ENCODE measurements around the gene DDX10.

Gene DDX10

DNA sequence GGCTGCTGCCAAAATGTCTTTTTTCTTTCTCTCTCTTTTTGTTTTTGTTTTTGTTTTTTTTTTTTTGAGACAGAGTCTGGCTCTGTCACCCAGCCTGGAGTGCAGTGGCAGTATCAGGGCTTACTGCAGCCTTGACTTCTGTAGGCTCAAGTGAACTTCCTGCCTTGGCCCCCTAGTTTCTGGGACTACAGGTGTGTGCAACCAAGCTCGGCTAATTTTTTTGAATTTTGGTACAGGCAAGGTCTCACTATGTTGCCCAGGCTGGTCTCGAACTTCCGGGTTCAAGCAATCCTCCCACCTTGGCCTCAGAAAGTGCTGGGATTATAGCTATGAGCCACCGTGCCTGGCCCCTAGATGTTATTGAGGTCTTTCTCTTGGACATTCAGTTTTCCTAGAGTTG, 2.2 kb upstream of the DDX10 start:
- no peak for DNase-seq

GRCh38 chr11:108663154-108663877, 1.6 kb upstream of the DDX10 start:
- DNase-seq, result no peak

DNA sequence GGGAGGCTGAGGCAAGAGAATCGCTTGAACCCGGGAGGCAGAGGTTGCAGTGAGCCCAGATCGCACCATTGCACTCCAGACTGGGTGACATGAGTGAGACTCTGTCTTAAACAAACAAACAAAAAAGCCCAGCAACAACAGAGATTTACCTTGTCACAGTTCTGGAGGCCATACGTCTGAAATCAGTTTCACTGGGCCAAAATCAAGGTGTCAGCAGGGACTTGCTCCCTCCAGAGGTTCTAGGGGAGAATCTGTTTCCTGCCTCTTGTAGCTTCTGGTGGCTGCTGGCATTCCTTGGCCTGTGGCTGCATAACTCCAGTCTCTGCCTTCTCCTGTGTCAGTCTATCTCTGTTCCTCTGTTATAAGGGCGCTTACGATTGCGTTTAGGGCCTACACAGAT, 1.5 kb downstream of the DDX10 start:
- DNase-seq, result no peak

DNA sequence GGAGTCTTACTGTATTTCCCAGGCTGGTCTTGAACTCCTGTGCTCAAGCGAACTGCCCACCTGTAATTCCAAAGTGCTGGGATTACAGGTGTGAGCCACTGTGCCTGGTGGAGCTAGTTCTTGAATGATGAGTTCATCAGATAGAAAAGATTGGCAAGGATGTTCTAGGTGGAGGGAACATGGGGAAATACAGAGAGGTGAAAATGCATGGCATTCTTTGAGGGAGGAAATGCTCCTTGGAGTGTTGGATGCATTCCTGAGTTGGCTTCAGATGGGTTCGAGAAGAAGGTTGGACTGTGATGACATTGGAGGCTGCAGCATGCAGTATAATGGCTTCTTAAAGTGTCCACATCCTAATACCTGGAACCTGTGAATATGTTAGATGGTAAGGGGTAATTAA, 4.4 kb downstream of the DDX10 start:
- DNase-seq, result no peak

GRCh38 chr11:108669711-108670110, 4.8 kb downstream of the DDX10 start:
- no peak for DNase-seq

- no peak for DNase-seq
Measured at GRCh38 chr11:108670451-108670850, 5.6 kb downstream of the DDX10 start.

DNA sequence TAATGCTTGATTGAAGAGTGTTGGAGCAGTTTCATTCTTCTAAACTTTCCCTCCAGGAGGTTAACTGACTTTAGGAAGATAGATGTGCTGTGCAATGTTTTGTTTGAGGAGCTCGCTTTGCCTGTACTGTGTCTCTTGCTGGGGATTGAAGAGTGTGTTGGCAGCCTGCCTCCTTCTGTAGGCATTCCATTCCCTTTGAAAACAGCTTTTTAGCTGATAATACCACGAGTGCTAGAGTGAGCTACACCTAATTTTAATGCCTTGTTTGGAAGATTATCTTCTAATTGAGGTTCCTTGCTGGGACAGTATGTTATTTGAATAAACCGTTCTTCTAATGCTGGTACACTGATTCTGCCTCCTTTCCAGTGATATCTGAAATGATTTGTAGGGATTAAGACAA, 7.2 kb downstream of the DDX10 start:
- DNase-seq, result no peak

GRCh38 chr11:108672786-108673185, 7.9 kb downstream of the DDX10 start:
- no peak for DNase-seq

- no peak for DNase-seq
Measured at GRCh38 chr11:108679045-108679444, 14.2 kb downstream of the DDX10 start.

DNA sequence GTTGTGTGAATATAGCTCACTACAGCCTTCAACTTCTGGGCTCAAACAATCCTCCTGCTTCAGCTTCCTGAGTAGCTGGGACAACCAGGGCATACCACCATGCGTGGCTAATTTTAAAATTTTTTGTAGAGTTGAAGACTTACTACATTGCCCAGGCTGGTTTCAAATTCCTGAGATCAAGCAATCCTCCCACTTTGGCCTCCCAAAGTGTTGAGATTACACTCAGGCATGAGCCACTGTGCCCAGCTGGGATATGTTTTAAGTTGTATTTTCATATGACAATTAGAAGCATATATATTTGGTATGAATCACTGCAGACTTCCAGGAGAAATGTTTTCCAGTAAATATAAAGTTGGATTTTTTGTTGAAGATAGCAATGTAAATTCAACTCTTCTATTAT, 15.4 kb downstream of the DDX10 start:
- no peak for DNase-seq

GRCh38 chr11:108685419-108686130, 20.7 kb downstream of the DDX10 start:
- DNase-seq, result no peak

- no peak for DNase-seq
Measured at GRCh38 chr11:108693852-108694251, 29.0 kb downstream of the DDX10 start.

DNA sequence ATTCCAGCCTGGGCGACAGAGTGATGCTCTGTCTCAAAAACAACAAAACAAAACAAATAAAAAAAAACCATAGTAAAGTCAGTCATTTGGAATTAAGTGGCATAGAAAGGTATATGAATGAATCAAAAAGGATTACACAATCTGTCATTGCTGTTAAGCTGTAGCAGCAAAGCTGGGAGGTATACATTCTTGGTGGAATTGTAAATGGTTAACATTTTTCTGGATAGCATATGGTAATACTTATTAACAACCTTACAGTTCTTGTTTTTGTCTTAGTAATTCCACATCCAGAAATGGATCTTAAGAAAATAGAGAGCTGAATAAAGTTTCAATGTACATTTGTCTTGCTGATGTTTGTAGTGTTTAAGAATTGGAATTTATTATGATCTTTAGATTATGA, 30.0 kb downstream of the DDX10 start:
- DNase-seq, result no peak

GRCh38 chr11:108697872-108698473, 33.1 kb downstream of the DDX10 start:
- peak; percentile 8 for DNase-seq

- DNase-seq, result peak; percentile 11
Measured at GRCh38 chr11:108698844-108699642, 34.2 kb downstream of the DDX10 start.

- DNase-seq, result no peak
Measured at GRCh38 chr11:108703916-108704315, 39.0 kb downstream of the DDX10 start.

- DNase-seq, result no peak
Measured at GRCh38 chr11:108705061-108705460, 40.2 kb downstream of the DDX10 start.

- DNase-seq, result no peak
Measured at GRCh38 chr11:108708173-108708572, 43.3 kb downstream of the DDX10 start.

GRCh38 chr11:108709741-108710140, 44.9 kb downstream of the DDX10 start:
- no peak for DNase-seq

DNA sequence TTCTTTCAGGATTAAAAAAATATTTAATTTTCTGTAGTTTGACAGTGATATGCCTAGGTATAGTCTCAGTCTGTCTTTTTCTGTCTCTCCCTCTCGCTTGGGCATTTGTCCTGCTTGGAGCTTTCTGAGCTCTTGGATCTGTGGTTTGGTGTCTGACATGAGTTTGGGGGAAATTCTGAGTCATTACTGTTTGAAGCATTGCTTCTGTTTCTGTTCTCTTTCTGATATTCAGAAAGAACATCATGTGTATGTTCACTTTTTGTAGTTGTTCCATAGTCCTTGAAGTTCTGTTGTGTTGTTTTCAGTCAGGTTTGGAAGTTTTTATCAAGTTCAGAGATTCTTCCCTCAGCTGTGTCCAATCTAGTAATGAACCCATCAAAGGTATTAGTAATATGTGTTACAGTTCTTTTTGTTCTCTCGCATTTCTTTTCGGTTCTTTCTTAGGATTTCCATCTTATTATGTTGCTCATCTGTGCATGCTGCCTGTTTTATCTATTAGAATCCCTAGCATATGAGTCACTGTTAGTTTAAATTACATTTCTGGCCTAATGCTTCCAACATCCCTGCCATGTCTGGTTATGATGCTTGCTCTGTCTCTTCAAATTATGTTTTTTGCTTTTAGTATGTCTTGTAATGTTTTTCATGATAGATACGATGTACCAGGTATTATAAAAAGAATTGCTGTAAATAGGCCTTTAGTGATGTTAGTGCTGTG, 48.4 kb downstream of the DDX10 start:
- DNase-seq, result no peak

GRCh38 chr11:108715239-108715638, 50.4 kb downstream of the DDX10 start:
- DNase-seq, result no peak

DNA sequence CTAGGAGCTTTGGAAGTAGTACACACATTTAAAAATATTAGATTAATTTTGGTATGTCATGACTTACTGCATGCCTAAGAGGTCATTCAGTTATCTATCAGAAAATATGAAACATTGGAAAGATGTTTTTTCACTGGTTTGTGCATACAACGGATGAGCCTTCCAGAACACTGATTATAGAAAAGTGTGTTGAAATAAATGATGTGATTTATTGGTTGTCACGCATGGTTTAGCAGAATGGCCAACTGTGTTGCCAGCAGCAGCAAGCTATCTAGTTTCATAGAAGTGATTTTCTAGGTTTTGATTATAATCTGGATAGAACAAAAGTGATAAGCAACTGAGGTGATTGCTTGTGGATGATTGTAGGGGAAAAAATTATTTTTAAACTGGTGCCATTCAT, 53.6 kb downstream of the DDX10 start:
- DNase-seq, result no peak
